GM21737 (cell line): Measurements from ENCODE around the gene FKBP2.

ENCODE experiments used
- ATAC-seq: cut with Tn5 transposase; IDR thresholded peaks from one replicate; pipeline ENCODE4 v1.9.1; 2021; ENCODE audit warnings: mild to moderate bottlenecking, moderate library complexity; ENCODE audit not compliant: unreplicated experiment

The FKBP2 gene

DNA sequence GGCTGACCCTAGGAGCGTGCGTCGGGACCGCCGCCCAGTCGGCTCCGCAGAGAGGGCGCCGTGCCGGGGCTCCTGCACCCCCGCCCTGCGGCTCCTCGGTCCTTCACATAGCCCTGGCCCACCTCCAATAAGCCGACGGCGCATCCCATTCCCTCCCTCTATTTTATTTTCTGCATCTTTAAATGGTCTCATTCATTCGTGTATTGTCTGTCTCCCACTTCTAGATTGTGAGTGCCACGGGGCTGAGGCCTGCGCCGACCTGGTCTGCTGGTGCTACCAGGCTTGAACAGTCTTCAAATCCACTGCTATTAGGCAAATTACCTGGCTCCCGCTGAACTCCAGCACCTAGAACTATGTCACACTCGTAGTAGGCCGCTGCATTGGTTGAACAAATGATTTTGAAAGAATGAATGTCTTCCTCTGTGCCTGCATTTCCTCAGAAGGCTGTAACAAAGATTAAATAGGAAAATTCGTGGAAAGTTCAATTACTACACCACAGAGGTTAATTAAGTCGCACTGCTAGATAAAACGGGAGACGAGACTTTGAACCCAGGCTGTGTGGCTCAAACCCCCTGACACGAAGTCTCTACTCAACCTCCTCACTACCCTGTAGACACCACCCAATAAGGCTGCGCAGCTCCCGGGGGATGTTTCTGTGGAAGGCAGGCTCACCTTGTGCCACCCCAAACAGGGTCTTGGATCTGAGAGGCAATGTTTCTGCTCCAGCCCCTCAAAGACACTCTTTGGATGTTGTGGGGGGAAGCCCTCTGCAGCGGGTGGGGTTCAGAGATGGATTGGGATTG lies 7.0 kb downstream of the FKBP2 start:
- no peak for ATAC-seq

GRCh38 chr11:64248578-64248977 lies 7.7 kb downstream of the FKBP2 start:
- ATAC-seq: no peak

DNA sequence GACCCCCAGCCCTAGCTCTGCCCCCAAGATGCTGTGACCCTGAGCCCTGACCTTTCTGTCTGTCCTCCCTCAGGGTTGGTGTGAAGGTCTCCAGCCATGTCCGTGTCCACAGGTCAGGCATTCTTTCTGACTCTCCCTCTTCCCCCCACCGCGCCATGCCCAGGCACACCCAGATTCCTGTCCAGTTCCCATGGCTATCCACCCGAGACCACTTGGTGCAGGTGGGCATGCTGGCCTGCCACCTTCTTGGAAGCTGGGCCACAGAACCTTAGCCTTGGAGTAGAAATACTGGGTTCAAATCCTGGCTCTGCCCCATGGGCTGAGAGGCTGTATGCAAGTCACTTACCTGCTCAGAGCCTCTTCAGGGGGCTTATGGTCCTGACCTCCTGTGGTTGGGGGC lies 8.1 kb downstream of the FKBP2 start:
- ATAC-seq: no peak

GRCh38 chr11:64249563-64250414 lies 8.9 kb downstream of the FKBP2 start:
- ATAC-seq: no peak

DNA sequence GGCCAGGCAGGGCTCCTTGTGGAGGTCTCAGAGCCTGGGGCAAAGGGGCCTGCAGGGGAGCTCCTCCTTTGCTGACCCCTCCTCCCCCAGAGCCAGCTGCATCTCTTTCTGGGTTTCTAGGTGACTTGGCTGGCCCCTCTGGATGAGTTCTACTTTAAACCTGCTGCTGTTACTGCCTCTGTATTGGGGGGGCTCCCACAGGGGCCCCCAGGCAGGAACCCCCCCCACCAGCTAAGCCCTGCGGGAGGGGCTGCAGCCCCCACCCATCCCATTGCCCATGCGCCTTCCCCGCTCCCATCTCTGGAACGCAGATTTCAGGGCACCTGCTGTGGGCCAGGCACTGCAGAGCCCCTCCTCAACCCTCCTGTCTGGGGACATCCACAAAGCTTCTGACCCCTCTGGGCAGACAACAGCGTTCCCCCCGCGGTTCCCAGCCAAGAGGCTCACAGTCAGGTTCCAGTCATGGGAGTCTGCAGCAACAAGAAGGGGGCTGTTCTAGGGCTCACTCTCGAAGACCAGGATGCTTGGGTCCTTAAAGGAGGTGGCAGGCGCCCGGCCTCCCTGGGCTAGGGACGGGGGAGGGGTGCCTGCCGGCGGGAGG lies 9.6 kb downstream of the FKBP2 start:
- no peak for ATAC-seq

DNA sequence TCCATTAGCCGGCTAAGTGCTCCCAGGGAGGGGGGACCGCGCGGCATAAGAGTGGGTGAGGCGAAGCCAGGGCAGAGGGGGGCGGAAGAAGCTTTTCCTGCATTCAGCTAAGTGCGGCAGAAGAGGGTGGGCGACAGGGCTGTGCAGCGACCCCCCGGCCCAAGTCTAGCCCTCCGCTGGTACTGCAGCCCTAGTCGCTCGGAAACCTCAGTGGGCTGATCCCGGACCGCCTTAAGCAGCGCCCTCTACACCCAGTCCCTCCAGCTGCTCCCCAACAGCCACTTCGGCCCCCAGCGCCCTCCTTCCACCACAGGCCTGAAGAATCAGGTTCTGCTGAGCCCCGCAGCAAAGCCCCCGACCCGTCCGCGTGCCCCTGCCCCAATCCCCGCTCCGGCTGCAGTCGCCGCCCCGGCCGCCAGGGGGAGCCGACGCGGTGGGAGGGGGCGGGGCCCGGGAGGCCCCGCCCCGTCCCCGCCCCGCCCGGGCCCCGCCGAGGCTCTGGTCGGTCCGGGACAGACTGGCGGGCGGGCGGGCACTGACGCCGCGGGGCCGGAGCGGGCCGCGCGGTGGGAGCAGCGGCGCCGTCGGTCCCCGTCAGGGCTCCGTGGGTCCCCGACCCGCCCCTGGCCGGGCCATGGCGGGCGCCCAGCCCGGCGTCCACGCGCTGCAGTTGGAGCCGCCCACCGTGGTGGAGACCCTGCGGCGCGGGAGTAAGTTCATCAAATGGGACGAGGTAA lies 10.3 kb downstream of the FKBP2 start, which contains the start of gene PLCB3:
PLCB3 (plus strand) TSS at position 515 of the 737 bp plus-strand sequence; CDS start at position 635, 120 bp downstream.
- no peak for ATAC-seq

DNA sequence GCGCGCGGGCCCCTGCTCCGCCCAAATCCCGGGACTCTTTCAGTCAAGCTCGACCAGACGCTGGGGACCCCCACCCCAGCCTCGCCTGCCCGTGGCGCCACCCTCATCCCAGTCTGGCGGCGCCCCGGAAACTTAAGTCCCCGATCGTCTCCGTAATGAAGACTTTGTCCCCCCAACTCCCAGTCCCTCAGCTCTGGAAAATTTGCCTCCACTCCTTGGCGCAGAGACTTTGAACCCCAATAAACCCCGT lies 10.8 kb downstream of the FKBP2 start:
- no peak for ATAC-seq

DNA sequence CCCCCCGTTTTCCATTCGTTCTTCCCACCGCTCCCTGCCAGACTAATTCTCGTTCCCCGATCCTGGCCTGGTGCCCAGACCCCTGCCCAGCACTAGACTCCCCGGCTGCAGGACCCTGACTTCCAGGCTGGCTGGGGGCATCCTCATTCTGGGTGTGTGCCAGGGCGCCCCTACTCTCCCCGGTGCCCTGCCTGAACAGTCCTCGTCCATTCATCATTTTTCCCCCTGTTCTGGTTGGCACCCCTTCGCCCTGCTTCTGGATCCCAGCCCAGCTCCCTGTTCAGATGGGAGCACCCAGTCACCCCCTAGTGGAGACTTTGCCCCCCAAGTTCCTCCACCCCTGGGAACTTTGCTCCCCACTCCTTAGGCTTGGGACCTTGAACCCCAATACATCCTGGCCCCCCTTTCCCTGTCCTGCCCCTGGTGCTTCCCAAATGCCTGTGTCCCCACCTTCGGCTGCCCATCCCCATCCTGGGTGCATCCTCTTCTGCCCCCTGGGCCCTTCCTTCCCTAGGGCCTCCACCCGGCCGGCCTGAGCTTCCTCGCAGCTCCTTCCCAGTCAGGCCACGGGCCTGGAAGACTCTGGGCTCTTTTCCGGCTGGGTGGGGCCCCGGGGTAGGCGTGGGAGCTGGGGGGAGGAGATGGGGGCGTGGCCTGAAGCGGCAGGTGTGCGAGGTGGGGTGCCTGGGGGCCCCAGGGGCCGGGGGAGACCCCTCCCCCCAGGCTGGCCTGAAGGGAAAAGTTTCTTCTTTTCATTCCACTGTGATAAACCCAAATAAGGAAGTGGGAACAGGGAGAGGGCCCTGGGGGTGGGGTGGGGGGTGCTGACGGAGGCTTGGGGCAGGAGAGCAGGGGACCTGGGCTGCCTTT lies 11.3 kb downstream of the FKBP2 start:
- no peak for ATAC-seq

GRCh38 chr11:64253043-64253442 lies 12.1 kb downstream of the FKBP2 start:
- ATAC-seq: no peak

GRCh38 chr11:64253481-64253880 lies 12.6 kb downstream of the FKBP2 start:
- no peak for ATAC-seq

DNA sequence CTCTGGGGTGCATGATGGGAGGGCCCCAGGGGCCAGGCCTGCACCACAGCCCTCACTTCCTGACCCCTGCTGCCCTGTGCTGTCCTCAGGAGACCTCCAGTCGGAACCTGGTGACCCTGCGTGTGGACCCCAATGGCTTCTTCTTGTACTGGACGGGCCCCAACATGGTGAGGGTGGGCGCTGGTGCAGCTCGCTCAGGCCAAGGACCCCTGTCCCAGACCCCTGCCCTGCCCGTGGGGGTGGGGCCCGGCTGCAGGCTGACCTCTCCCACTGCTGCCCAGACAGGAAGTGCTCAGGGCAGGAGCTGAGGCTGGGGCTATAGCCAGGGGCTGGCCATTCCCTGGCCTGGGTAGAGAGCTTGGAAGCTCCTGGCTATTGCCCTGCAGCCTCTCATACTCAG lies 13.4 kb downstream of the FKBP2 start:
- no peak for ATAC-seq

DNA sequence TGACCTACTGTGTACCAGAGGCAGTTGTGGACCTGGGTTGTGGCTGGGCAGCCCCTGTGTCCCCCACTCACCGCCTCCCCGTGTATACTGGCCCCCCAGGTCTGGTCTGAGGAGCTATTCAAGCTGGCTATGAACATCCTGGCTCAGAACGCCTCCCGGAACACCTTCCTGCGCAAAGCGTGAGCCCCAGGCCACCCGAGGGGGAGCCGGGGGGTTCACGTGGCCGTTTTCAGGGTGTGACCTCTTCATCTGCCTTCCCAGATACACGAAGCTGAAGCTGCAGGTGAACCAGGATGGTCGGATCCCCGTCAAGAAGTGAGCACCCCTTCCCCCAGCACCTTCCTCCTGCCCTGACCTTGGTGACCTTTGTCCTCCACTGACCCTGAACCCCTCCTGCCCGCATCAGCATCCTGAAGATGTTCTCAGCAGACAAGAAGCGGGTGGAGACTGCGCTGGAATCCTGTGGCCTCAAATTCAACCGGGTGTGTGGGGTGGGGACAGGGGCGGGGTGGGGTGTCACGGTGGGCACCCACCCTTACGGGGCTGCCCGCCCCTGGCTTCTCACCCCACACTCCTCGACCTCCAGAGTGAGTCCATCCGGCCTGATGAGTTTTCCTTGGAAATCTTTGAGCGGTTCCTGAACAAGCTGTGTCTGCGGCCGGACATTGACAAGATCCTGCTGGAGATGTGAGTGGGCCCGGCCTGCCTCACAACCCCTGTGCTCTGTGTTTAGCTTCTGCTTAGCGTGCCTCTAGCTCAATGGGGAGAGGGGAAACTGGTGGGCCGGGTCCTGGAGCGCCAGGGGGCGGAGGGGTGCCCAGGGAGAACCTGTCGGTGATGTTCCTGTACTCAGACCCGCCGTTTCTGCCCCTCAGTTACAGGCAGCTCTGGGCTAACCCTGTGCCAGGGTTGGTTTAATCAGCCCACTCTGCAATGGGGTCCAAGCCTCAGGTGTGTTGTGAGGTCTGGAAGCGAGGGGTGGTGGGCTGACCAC lies 14.5 kb downstream of the FKBP2 start:
- ATAC-seq: no peak

DNA sequence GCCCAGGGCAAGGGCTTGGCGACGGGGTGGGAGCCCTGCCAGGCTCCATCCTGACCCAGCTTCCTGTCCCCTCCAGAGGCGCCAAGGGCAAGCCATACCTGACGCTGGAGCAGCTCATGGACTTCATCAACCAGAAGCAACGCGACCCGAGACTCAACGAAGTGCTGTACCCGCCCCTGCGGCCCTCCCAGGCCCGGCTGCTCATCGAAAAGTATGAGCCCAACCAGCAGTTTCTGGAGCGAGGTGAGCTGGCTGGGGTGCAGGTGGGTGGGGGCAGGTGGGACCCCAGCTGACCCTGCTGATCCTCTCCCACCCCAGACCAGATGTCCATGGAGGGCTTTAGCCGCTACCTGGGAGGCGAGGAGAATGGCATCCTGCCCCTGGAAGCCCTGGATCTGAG lies 15.4 kb downstream of the FKBP2 start:
- ATAC-seq: no peak

DNA sequence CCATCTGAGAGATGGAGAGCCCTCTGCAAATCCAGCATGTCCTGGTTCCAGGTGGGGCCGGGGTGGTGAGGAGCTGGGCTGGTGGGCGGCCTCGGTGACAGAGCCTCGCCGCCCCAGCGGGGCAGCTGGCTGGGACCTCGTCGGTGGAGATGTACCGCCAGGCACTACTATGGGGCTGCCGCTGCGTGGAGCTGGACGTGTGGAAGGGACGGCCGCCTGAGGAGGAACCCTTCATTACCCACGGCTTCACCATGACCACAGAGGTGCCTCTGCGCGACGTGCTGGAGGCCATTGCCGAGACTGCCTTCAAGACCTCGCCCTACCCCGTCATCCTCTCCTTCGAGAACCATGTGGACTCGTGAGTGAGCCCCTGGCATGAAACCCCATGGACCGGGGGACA lies 17.5 kb downstream of the FKBP2 start:
- ATAC-seq: no peak

GRCh38 chr11:64258946-64259532 lies 18.1 kb downstream of the FKBP2 start:
- no peak for ATAC-seq

GRCh38 chr11:64259533-64260067 lies 18.7 kb downstream of the FKBP2 start:
- ATAC-seq: no peak

DNA sequence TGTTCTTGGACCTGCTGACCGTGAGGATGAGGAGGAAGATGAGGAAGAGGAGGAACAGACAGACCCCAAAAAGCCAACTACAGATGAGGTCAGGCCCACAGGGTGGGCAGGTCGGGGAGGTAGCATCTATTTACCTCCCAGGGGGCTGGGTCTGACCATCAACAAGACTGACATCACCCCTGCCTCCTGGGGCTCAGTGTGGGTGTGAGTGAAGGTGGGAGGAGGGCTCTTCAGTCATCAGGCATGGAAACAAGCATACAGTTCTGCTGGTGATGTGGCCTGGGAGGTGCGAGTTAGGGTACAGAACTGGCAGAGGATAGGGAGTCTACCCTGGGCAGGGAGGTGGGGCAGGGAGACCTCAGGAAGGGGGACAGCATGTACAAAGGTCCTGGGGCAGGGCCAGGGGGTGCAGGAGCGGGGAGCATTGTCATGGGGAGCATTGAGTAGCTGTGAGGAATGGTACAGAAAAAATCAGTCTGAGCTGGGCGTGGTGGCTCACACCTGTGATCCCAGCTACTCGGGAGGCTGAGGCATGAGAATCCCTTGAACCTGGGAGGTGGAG lies 19.3 kb downstream of the FKBP2 start:
- ATAC-seq: no peak

DNA sequence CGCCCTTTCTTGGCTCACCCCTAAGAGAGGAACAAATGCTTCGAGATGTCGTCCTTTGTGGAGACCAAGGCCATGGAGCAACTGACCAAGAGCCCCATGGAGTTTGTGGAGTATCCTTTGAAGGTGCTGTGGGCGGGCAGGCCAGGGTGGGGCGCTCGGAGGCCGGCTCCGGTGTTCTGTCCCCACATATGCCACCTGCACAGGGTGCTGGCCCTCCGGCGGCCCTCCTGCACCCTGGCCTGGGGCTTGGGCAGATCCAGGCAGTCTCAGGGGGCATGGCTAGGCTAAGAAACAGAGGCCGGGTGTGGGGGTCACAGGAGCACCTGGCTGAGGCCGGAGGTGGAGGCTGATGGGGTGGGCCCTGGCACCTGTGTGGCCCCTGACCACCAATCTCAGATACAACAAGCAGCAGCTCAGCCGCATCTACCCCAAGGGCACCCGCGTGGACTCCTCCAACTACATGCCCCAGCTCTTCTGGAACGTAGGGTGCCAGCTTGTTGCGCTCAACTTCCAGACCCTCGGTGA lies 20.7 kb downstream of the FKBP2 start:
- ATAC-seq: no peak
